ENCODE data around the gene MOB1B.
A peak's percentile ranks its signal among the peaks of the same experiment; 100 is the strongest.

Gene MOB1B

DNA sequence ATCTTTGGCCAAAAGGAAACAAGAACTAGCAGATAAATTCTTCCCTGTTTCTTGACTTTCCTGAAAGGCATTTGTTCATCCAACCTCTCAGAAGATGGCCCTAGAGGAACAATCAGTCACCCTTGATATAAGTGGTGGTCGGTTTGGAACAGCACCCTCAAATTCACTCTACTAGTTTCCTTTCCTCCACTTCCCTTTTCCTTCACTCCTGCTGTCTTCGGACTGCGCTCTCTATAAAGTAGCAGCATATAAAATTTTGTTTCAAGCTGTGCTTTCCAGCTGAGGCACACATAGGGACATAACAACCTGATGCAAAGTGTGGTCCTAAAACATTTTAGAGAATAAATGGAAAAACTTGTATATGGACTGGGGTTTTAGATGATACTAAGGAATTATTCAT is 29.0 kb upstream of the MOB1B start:
- Histone ChIP-seq H3K4me2 (ENCODE audit: low read depth, low read length, poor library complexity, severe bottlenecking) (no peak overlapping the region), H3K79me2 (ENCODE audit: insufficient read depth, low read length) (no peaks in the 10 kb centered on the region), H3K9ac (ENCODE audit: low read length) (no peak overlapping the region), H2AFZ (ENCODE audit: low read depth, low read length, severe bottlenecking) (no peak overlapping the region), H4K20me1 (ENCODE audit: low read depth, low read length) (no peaks in the 10 kb centered on the region), H3K27me3 (ENCODE audit: low read length) (no peaks in the 10 kb centered on the region), H3K4me3 (ENCODE audit: insufficient read depth, low read length, poor library complexity, severe bottlenecking) (no peak overlapping the region), H3F3A (ENCODE audit: insufficient read depth) (no peaks in the 10 kb centered on the region), H3K36me3 (ENCODE audit: low read length) (no peaks in the 10 kb centered on the region), H3K27ac (ENCODE audit: low read depth, low read length) (no peak overlapping the region), H3K9me2 (replicated peaks; ENCODE audit: insufficient read depth, low read length) (no peaks in the 10 kb centered on the region), H3K9me3 (ENCODE audit: insufficient read depth, low read length) (no peaks in the 10 kb centered on the region)
- TF ChIP-seq, protein P1, sequence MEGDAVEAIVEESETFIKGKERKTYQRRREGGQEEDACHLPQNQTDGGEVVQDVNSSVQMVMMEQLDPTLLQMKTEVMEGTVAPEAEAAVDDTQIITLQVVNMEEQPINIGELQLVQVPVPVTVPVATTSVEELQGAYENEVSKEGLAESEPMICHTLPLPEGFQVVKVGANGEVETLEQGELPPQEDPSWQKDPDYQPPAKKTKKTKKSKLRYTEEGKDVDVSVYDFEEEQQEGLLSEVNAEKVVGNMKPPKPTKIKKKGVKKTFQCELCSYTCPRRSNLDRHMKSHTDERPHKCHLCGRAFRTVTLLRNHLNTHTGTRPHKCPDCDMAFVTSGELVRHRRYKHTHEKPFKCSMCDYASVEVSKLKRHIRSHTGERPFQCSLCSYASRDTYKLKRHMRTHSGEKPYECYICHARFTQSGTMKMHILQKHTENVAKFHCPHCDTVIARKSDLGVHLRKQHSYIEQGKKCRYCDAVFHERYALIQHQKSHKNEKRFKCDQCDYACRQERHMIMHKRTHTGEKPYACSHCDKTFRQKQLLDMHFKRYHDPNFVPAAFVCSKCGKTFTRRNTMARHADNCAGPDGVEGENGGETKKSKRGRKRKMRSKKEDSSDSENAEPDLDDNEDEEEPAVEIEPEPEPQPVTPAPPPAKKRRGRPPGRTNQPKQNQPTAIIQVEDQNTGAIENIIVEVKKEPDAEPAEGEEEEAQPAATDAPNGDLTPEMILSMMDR (IDR thresholded peaks at IDR 0.05; ENCODE audit: insufficient read depth, low read length, poor library complexity, severe bottlenecking) = no peak
- no peak for TF ChIP-seq EZH2phosphoT487 (conservative IDR thresholded peaks at IDR 0.05; ENCODE audit: low read length)

DNA sequence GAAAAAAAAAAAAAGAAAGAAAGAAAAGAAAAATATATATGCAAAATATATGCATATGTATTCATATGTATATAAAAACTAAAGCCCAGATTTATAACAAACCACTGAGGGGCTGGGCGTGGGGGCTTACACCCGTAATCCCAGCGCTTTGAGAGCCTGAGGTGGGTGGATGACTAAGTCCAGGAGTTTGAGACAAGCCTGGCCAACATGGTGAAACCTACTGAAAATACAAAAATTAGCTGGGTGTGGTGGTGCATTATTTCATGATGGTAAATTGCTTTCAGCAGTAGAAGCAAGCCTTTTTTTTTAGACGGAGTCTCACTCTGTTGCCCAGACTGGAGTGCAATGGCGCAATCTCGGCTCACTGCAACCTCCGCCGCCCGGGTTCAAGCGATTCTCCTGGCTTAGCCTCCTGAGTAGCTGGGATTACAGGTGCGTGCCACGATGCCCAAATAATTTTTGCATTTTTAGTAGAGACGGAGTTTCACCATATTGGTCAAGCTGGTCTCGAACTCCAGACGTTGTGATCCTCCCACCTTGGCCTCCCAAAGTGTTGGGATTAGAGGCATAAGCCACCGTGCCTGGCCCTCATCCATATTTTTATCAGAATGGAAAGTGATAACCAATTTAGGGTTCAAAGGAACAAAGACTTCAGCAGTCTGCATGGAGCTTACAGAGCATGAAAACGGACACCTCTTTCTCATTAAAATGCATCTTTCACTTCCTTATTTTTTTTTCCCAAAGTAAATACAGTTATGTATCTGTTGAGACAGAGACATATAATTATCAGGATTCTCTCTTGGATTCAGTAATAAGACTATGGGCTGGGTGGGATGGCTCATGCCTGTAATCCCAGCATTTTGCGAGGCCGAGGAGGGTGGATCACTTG is 27.7 kb upstream of the MOB1B start:
- Histone ChIP-seq H2AFZ (ENCODE audit: low read depth, low read length, severe bottlenecking) (no peak overlapping the region), H3K9ac (ENCODE audit: low read length) (no peak overlapping the region), H3K9me3 (ENCODE audit: insufficient read depth, low read length) (no peaks in the 10 kb centered on the region), H3K79me2 (ENCODE audit: insufficient read depth, low read length) (no peaks in the 10 kb centered on the region), H3K36me3 (ENCODE audit: low read length) (no peaks in the 10 kb centered on the region), H3K27me3 (ENCODE audit: low read length) (no peaks in the 10 kb centered on the region), H3F3A (ENCODE audit: insufficient read depth) (no peaks in the 10 kb centered on the region), H3K4me2 (ENCODE audit: low read depth, low read length, poor library complexity, severe bottlenecking) (peak overlapping the region; percentile 44), H3K9me2 (replicated peaks; ENCODE audit: insufficient read depth, low read length) (no peaks in the 10 kb centered on the region), H3K4me3 (ENCODE audit: insufficient read depth, low read length, poor library complexity, severe bottlenecking) (no peak overlapping the region), H4K20me1 (ENCODE audit: low read depth, low read length) (no peaks in the 10 kb centered on the region), H3K27ac (ENCODE audit: low read depth, low read length) (no peak overlapping the region)
- TF ChIP-seq EZH2phosphoT487 (conservative IDR thresholded peaks at IDR 0.05; ENCODE audit: low read length) = no peak
- TF ChIP-seq, protein P1 (IDR thresholded peaks at IDR 0.05; ENCODE audit: insufficient read depth, low read length, poor library complexity, severe bottlenecking) = no peak

DNA sequence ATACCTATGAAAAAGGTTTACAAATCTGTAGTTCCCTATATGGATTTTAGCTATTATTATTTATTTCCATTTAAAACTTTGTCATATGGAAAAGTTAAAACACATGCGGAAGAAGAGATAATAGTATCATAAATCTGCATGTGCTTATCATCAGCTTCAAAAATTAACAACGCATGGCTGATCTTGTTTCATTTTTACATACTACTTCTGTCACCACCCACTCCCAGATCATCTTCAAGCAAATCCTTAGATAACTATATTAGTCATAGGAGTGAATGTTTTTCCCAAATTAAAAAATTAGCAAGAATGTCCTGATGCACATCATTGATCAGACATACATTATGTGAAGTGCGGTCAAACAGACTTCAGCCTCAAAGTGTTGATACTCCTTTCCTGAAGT is 24.6 kb upstream of the MOB1B start:
- H3K4me2 ChIP-seq (ENCODE audit: low read depth, low read length, poor library complexity, severe bottlenecking) = no peak overlapping the region

More for the DNA sequence above, 24.6 kb upstream of the MOB1B start:
- Histone ChIP-seq H3K4me3 (ENCODE audit: insufficient read depth, low read length, poor library complexity, severe bottlenecking) (no peak overlapping the region), H3K9me3 (ENCODE audit: insufficient read depth, low read length) (no peaks in the 10 kb centered on the region), H3K9me2 (replicated peaks; ENCODE audit: insufficient read depth, low read length) (no peaks in the 10 kb centered on the region), H2AFZ (ENCODE audit: low read depth, low read length, severe bottlenecking) (no peak overlapping the region), H3K9ac (ENCODE audit: low read length) (no peak overlapping the region), H4K20me1 (ENCODE audit: low read depth, low read length) (no peaks in the 10 kb centered on the region), H3F3A (ENCODE audit: insufficient read depth) (no peaks in the 10 kb centered on the region), H3K27me3 (ENCODE audit: low read length) (no peaks in the 10 kb centered on the region), H3K79me2 (ENCODE audit: insufficient read depth, low read length) (no peaks in the 10 kb centered on the region), H3K27ac (ENCODE audit: low read depth, low read length) (no peak overlapping the region), H3K36me3 (ENCODE audit: low read length) (no peaks in the 10 kb centered on the region)
- no peak for TF ChIP-seq EZH2phosphoT487 (conservative IDR thresholded peaks at IDR 0.05; ENCODE audit: low read length)
- TF ChIP-seq, protein P1 (IDR thresholded peaks at IDR 0.05; ENCODE audit: insufficient read depth, low read length, poor library complexity, severe bottlenecking) = no peak

Measured in SU-DHL-6 (cell line).